ENCODE results near the gene UNC93A. TPM values are rescaled to one million over a fixed set of nuclear protein-coding genes. Genes with fewer than 3 reads are reported as not detected.

The UNC93A gene
- total RNA-seq, 1 donor from 2014 or later = not detected

DNA sequence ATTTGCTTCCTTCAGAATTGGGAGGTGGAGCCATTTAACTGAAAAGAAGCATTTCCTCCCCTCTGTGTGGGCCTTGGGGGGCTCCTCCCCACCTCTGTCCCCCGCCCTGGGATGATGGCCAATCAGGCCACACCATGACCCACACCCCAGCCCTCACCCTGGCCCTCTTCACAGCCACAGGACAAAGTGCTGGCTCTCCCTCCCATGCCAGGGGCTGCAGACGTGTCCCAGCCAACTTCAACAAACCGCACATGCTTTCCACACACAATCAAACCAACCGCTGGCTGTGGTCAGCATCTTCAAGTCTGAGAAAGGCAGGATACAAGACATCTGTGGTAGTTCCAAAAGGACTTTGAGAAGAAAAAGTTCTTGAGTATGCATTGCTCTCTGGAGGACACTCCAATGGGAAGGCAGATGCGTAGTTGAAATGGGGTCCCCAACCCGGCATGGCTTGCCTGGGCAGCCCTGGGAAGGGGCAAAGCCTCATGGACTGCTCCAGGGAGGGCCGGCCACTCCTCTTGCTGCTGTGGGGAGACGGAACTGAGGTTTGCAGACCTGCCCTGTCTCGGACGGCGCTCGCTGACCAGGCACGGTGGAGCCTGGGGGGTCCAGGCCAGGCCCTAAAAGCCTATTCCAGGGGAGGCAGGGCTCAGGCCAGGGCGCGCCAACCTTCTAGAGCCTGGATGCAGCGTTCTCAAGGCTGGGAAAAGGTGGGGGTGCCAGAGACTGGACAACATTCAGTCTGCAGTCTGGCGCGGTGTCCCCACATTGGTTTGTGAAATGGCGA, 45.9 kb downstream of the UNC93A start:
- Histone ChIP-seq H3K4me1 (no peaks in the 10 kb centered on the region), H3K36me3 (no peaks in the 10 kb centered on the region), H3K9me3 (no peaks in the 10 kb centered on the region), H3K27me3 (ENCODE audit: low read depth) (no peaks in the 10 kb centered on the region), H3K4me3 (no peak overlapping the region), H3K27ac (no peak overlapping the region)
- TF ChIP-seq, protein P1, sequence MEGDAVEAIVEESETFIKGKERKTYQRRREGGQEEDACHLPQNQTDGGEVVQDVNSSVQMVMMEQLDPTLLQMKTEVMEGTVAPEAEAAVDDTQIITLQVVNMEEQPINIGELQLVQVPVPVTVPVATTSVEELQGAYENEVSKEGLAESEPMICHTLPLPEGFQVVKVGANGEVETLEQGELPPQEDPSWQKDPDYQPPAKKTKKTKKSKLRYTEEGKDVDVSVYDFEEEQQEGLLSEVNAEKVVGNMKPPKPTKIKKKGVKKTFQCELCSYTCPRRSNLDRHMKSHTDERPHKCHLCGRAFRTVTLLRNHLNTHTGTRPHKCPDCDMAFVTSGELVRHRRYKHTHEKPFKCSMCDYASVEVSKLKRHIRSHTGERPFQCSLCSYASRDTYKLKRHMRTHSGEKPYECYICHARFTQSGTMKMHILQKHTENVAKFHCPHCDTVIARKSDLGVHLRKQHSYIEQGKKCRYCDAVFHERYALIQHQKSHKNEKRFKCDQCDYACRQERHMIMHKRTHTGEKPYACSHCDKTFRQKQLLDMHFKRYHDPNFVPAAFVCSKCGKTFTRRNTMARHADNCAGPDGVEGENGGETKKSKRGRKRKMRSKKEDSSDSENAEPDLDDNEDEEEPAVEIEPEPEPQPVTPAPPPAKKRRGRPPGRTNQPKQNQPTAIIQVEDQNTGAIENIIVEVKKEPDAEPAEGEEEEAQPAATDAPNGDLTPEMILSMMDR (IDR thresholded peaks at IDR 0.05) = no peak
- DNase-seq (no peak), ATAC-seq (peak; percentile 16 to 62)
- intact Hi-C loops (cut with DNase I) = no loop called here

GRCh38 chr6:167337675-167338449, 46.7 kb downstream of the UNC93A start:
- Histone ChIP-seq H3K36me3 (no peaks in the 10 kb centered on the region), H3K27me3 (ENCODE audit: low read depth) (no peaks in the 10 kb centered on the region), H3K9me3 (no peaks in the 10 kb centered on the region), H3K27ac (no peak overlapping the region), H3K4me1 (no peaks in the 10 kb centered on the region), H3K4me3 (no peak overlapping the region)
- ATAC-seq = no peak
- TF ChIP-seq, protein P1 (IDR thresholded peaks at IDR 0.05) = no peak
- no peak for DNase-seq
- intact Hi-C loops (cut with DNase I) = no loop called here

GRCh38 chr6:167338541-167339117, 47.5 kb downstream of the UNC93A start:
- Histone ChIP-seq H3K36me3 (no peaks in the 10 kb centered on the region), H3K4me3 (no peak overlapping the region), H3K9me3 (no peaks in the 10 kb centered on the region), H3K27me3 (ENCODE audit: low read depth) (no peaks in the 10 kb centered on the region), H3K4me1 (no peaks in the 10 kb centered on the region), H3K27ac (no peak overlapping the region)
- no peak for ATAC-seq
- DNase-seq = no peak
- intact Hi-C loops (cut with DNase I) = no loop called here
- TF ChIP-seq, protein P1 (IDR thresholded peaks at IDR 0.05) = no peak

GRCh38 chr6:167341038-167341583, 50.0 kb downstream of the UNC93A start:
- H3K4me3 ChIP-seq = no peak overlapping the region
- H3K4me1 ChIP-seq = no peaks in the 10 kb centered on the region
- no peaks in the 10 kb centered on the region for H3K9me3 ChIP-seq
- DNase-seq (no peak), ATAC-seq (no peak)
- intact Hi-C loops (cut with DNase I) = no loop called here
- no peaks in the 10 kb centered on the region for H3K36me3 ChIP-seq
- no peaks in the 10 kb centered on the region for H3K27me3 ChIP-seq (ENCODE audit: low read depth)
- H3K27ac ChIP-seq = no peak overlapping the region
- TF ChIP-seq, protein P1 (IDR thresholded peaks at IDR 0.05) = no peak
